Measurements from ENCODE around the gene MIPOL1. TPM values are rescaled to one million over a fixed set of nuclear protein-coding genes. Genes with fewer than 3 reads are reported as not detected.

MIPOL1 gene
- total and polyA plus RNA-seq, 2 of the 13 experiments (the other 11 are each of a cell fraction or from before 2014, with no cell fraction given) = 8.6 to 34.2 TPM

- TF ChIP-seq IRX3 (CRISPR knock-in tag; IDR thresholded peaks at IDR 0.05; ENCODE audit: borderline replicate concordance, low read depth) (peak; percentile 83), ETV6 (CRISPR knock-in tag; conservative IDR thresholded peaks at IDR 0.05) (peak; percentile 84; the same call in 1 of the 2 replicates), ZNF703 (CRISPR knock-in tag; IDR thresholded peaks at IDR 0.05; ENCODE audit: borderline replicate concordance) (peak; percentile 61; the same call in 1 of the 2 replicates), SP4 (CRISPR knock-in tag; IDR thresholded peaks at IDR 0.05) (no peak; the same call in 1 of the 2 replicates), ELF1 (CRISPR knock-in tag; IDR thresholded peaks at IDR 0.05) (peak; percentile 75), ZNF281 (CRISPR knock-in tag; IDR thresholded peaks at IDR 0.05; ENCODE audit: borderline replicate concordance) (peak; percentile 86; the same call in 1 of the 2 replicates), ZNF773 (CRISPR knock-in tag; IDR thresholded peaks at IDR 0.05; ENCODE audit: borderline replicate concordance) (no peak), SIN3A (IDR thresholded peaks at IDR 0.05; ENCODE audit: borderline replicate concordance, low read depth, low read length) (0 out of 2 replicates have a peak, but pooled peaks have one; percentile 49), ZSCAN5A (CRISPR knock-in tag; IDR thresholded peaks at IDR 0.05; ENCODE audit: borderline replicate concordance) (peak; percentile 100), IRF2 (CRISPR knock-in tag; IDR thresholded peaks at IDR 0.05) (peak; percentile 99), SRF (IDR thresholded peaks at IDR 0.05; ENCODE audit: low read depth, low read length) (peak; percentile 74), ZNF296 (CRISPR knock-in tag; conservative IDR thresholded peaks at IDR 0.05) (no peak), RFX5 (IDR thresholded peaks at IDR 0.05; ENCODE audit: low read depth, low read length) (peak; percentile 97), ZNF124 (CRISPR knock-in tag; IDR thresholded peaks at IDR 0.05) (peak; percentile 99), CHD4 (IDR thresholded peaks at IDR 0.05; ENCODE audit: borderline replicate concordance, low read length) (peak; percentile 99)
- TF ChIP-seq, protein P1, sequence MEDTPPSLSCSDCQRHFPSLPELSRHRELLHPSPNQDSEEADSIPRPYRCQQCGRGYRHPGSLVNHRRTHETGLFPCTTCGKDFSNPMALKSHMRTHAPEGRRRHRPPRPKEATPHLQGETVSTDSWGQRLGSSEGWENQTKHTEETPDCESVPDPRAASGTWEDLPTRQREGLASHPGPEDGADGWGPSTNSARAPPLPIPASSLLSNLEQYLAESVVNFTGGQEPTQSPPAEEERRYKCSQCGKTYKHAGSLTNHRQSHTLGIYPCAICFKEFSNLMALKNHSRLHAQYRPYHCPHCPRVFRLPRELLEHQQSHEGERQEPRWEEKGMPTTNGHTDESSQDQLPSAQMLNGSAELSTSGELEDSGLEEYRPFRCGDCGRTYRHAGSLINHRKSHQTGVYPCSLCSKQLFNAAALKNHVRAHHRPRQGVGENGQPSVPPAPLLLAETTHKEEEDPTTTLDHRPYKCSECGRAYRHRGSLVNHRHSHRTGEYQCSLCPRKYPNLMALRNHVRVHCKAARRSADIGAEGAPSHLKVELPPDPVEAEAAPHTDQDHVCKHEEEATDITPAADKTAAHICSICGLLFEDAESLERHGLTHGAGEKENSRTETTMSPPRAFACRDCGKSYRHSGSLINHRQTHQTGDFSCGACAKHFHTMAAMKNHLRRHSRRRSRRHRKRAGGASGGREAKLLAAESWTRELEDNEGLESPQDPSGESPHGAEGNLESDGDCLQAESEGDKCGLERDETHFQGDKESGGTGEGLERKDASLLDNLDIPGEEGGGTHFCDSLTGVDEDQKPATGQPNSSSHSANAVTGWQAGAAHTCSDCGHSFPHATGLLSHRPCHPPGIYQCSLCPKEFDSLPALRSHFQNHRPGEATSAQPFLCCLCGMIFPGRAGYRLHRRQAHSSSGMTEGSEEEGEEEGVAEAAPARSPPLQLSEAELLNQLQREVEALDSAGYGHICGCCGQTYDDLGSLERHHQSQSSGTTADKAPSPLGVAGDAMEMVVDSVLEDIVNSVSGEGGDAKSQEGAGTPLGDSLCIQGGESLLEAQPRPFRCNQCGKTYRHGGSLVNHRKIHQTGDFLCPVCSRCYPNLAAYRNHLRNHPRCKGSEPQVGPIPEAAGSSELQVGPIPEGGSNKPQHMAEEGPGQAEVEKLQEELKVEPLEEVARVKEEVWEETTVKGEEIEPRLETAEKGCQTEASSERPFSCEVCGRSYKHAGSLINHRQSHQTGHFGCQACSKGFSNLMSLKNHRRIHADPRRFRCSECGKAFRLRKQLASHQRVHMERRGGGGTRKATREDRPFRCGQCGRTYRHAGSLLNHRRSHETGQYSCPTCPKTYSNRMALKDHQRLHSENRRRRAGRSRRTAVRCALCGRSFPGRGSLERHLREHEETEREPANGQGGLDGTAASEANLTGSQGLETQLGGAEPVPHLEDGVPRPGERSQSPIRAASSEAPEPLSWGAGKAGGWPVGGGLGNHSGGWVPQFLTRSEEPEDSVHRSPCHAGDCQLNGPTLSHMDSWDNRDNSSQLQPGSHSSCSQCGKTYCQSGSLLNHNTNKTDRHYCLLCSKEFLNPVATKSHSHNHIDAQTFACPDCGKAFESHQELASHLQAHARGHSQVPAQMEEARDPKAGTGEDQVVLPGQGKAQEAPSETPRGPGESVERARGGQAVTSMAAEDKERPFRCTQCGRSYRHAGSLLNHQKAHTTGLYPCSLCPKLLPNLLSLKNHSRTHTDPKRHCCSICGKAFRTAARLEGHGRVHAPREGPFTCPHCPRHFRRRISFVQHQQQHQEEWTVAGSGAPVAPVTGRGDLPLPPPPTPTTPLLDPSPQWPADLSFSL (CRISPR knock-in tag; IDR thresholded peaks at IDR 0.05) = peak; percentile 80; the same call in 1 of the 2 replicates
- TF ChIP-seq, protein P2, sequence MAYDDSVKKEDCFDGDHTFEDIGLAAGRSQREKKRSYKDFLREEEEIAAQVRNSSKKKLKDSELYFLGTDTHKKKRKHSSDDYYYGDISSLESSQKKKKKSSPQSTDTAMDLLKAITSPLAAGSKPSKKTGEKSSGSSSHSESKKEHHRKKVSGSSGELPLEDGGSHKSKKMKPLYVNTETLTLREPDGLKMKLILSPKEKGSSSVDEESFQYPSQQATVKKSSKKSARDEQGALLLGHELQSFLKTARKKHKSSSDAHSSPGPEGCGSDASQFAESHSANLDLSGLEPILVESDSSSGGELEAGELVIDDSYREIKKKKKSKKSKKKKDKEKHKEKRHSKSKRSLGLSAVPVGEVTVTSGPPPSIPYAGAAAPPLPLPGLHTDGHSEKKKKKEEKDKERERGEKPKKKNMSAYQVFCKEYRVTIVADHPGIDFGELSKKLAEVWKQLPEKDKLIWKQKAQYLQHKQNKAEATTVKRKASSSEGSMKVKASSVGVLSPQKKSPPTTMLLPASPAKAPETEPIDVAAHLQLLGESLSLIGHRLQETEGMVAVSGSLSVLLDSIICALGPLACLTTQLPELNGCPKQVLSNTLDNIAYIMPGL (CRISPR knock-in tag; IDR thresholded peaks at IDR 0.05; ENCODE audit: borderline replicate concordance in 1 of 2, low read depth in 1 of 2) = peak; percentile 73 to 85
These were observed 268.9 kb downstream of the MIPOL1 start (continued) for GRCh38 chr14:37466623-37467088.
